Trophoblast cell (in vitro differentiated cells and primary cell): ENCODE measurements around the gene CACNA2D2.

Experiments
- DNase-seq, 2 donors: peaks; one replicate each; pipeline ENCODE4 v3.0.0-alpha.2; 2016
- H2AFZ ChIP-seq: 2 replicates; pipeline ENCODE4 v1.6.1; 2013; ENCODE audit warnings: low read length, moderate library complexity, mild to moderate bottlenecking; ENCODE audit not compliant: insufficient read depth, poor library complexity
- H2AK5ac ChIP-seq: 2 replicates; pipeline ENCODE4 v1.6.1; 2013; ENCODE audit warnings: mild to moderate bottlenecking, low read length
- H2BK120ac ChIP-seq: 2 replicates; pipeline ENCODE4 v1.6.1; 2013; ENCODE audit warnings: low read length, mild to moderate bottlenecking, moderate library complexity; ENCODE audit not compliant: insufficient read depth, poor library complexity
- H2BK12ac ChIP-seq: 2 replicates; pipeline ENCODE4 v1.6.1; 2013; ENCODE audit warnings: mild to moderate bottlenecking, low read length, moderate library complexity
- H2BK5ac ChIP-seq: 2 replicates; pipeline ENCODE4 v1.6.1; 2013; ENCODE audit warnings: low read length, low read depth, moderate library complexity, mild to moderate bottlenecking; ENCODE audit not compliant: poor library complexity
- H3K14ac ChIP-seq: 2 replicates; pipeline ENCODE4 v1.6.1; 2013; ENCODE audit warnings: mild to moderate bottlenecking, low read length
- H3K18ac ChIP-seq: 2 replicates; pipeline ENCODE4 v1.6.1; 2013; ENCODE audit warnings: mild to moderate bottlenecking, low read length
- H3K23ac ChIP-seq: 2 replicates; pipeline ENCODE4 v1.6.1; 2013; ENCODE audit warnings: low read length
- H3K27ac ChIP-seq: 2 replicates; pipeline ENCODE4 v1.5.1; 2013; ENCODE audit warnings: low read depth, mild to moderate bottlenecking, inconsistent platforms, low read length, moderate library complexity
- H3K27me3 ChIP-seq: 2 replicates; pipeline ENCODE4 v1.6.1; 2013; ENCODE audit warnings: inconsistent platforms, mild to moderate bottlenecking, low read length, moderate library complexity; ENCODE audit not compliant: insufficient read depth
- H3K36me3 ChIP-seq, 2 experiments: 1 replicate in 1 of 2; 2 replicates in 1 of 2; pipeline ENCODE4 v1.6.1; 2013; ENCODE audit warnings: low read length in 2 of 2, mild to moderate bottlenecking in 2 of 2, moderate library complexity in 1 of 2; ENCODE audit not compliant: insufficient read depth in 2 of 2, control insufficient read depth in 1 of 2
- H3K4ac ChIP-seq: 2 replicates; pipeline ENCODE4 v1.6.1; 2013; ENCODE audit warnings: low read depth, mild to moderate bottlenecking, low read length, moderate library complexity
- H3K4me1 ChIP-seq, 2 experiments: 1 replicate in 1 of 2; 2 replicates in 1 of 2; pipeline ENCODE4 v1.6.1; 2013; ENCODE audit warnings: low read length in 2 of 2, mild to moderate bottlenecking in 2 of 2, moderate library complexity in 1 of 2; ENCODE audit not compliant: insufficient read depth in 2 of 2, control insufficient read depth in 1 of 2
- H3K4me2 ChIP-seq: 2 replicates; pipeline ENCODE4 v1.6.1; 2013; ENCODE audit warnings: inconsistent platforms, mild to moderate bottlenecking, low read length, moderate library complexity
- H3K4me3 ChIP-seq: 2 replicates; pipeline ENCODE4 v1.5.1; 2013; ENCODE audit warnings: mild to moderate bottlenecking, low read depth, low read length, inconsistent platforms
- H3K79me1 ChIP-seq: one replicate; pipeline ENCODE4 v1.6.1; 2013; ENCODE audit warnings: low read length
- H3K79me2 ChIP-seq: 2 replicates; pipeline ENCODE4 v1.6.1; 2013; ENCODE audit warnings: low read length, mild to moderate bottlenecking; ENCODE audit not compliant: control insufficient read depth, insufficient read depth, poor library complexity
- H3K9ac ChIP-seq: 2 replicates; pipeline ENCODE4 v1.6.1; 2013; ENCODE audit warnings: mild to moderate bottlenecking, low read length
- H3K9me3 ChIP-seq: 2 replicates; pipeline ENCODE4 v1.6.1; 2013; ENCODE audit warnings: low read depth, mild to moderate bottlenecking, control low read depth, inconsistent platforms, low read length; ENCODE audit not compliant: insufficient read depth
- H4K12ac ChIP-seq: 2 replicates; pipeline ENCODE4 v1.6.1; 2013; ENCODE audit warnings: low read depth, mild to moderate bottlenecking, low read length, moderate library complexity
- H4K8ac ChIP-seq: 2 replicates; pipeline ENCODE4 v1.6.1; 2013; ENCODE audit warnings: low read depth, mild to moderate bottlenecking, low read length, moderate library complexity
- H4K91ac ChIP-seq: one replicate; pipeline ENCODE4 v1.6.1; 2013; ENCODE audit warnings: low read depth, mild to moderate bottlenecking, low read length, moderate library complexity
- WGBS: extraction: QIAGEN DNeasy Blood & Tissue Kit; methylation state at CpG from one replicate; pipeline ENCODE4 v1.1.7; 2013; ENCODE audit warnings: missing lambda C conversion rate; ENCODE audit not compliant: insufficient read length, insufficient coverage; ENCODE audit errors: extremely low coverage; 5-methylcytosine and 5-hydroxymethylcytosine counted together

The CACNA2D2 gene

DNA sequence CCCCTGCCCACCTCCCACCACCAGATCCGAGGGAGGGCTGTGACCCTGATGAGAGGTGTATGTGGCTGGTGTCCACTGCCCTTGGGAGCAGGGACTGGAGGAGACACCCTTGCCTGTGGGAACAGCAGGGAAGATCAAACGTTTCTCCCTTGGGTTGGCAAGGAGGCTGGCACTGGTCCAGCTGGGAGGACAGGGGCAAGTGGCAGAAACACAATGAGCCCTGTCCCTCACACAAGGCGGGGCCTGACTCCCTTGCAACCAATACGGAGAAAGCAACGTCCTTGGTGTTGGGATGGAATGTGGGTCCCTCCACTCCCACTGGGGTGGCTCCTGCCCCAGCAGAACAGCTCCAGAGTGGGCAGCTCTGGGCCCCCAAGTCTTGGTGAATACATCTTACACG, 186.1 kb downstream of the CACNA2D2 start:
- Histone ChIP-seq H3K9me3 (peaks cover 2% of the 10 kb centered on the region), H3K36me3 (peaks cover 29% of the 10 kb centered on the region in 2 experiments), H3K14ac (no peak overlapping the region), H3K27ac (peak overlapping the region; percentile 62), H3K9ac (no peak overlapping the region), H4K91ac (no peak overlapping the region), H2BK12ac (peak overlapping the region; percentile 0), H4K12ac (no peak overlapping the region), H3K27me3 (no peaks in the 10 kb centered on the region), H3K4me3 (no peak overlapping the region), H2BK120ac (no peak overlapping the region), H3K79me2 (peaks cover 14% of the 10 kb centered on the region), H3K79me1 (peaks cover 14% of the 10 kb centered on the region), H3K4ac (no peak overlapping the region), H3K23ac (no peak overlapping the region), H2AK5ac (no peak overlapping the region), H3K4me2 (peak overlapping the region; percentile 40), H2BK5ac (no peak overlapping the region), H2AFZ (no peak overlapping the region), H3K18ac (no peak overlapping the region), H3K4me1 (peaks cover 32% of the 10 kb centered on the region in 2 experiments), H4K8ac (no peak overlapping the region)
- no CpG with 5 or more reads among the region's 6 CpGs for WGBS
- DNase-seq = no peak

DNA sequence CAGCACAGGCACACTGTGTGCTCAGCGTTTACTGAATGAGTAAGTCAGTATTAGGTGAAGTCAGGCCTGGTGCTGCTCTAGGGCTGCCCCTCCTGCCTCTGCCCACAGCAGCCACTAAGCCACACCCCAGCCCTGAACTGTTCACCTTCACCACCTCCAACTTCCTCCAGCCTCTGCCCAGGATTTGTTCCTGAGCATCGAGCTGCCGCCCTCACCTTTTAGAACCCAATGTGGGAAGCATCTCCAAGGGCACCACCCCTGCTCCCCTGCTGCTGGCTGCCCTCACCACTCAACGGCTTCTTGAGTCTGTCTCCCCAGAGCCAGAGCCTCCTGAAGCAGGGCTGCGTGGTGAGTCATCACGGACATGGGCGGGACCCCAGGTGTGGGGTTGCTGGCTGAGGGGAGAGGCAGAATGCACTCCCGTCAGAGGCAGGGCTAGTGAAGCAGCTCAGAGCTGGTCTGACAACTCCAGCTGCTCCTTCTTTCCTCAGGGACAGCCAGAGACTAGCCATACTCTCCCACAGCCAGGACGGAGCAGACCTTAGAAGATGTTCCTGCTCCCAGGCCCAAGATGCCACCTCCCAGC, 186.7 kb downstream of the CACNA2D2 start:
- Histone ChIP-seq H3K9me3 (peaks cover 2% of the 10 kb centered on the region), H2BK12ac (no peak overlapping the region), H3K23ac (no peak overlapping the region), H3K9ac (no peak overlapping the region), H2AFZ (no peak overlapping the region), H3K4me3 (no peak overlapping the region), H2BK5ac (no peak overlapping the region), H3K27me3 (no peaks in the 10 kb centered on the region), H2BK120ac (no peak overlapping the region), H3K4me2 (peak overlapping the region; percentile 40), H4K8ac (no peak overlapping the region), H3K27ac (peak overlapping the region; percentile 62), H3K14ac (no peak overlapping the region), H2AK5ac (no peak overlapping the region), H4K12ac (no peak overlapping the region), H3K4ac (no peak overlapping the region), H3K18ac (peak overlapping the region; percentile 31), H3K36me3 (peaks cover 29% of the 10 kb centered on the region in 2 experiments), H3K79me1 (peaks cover 8% of the 10 kb centered on the region), H3K79me2 (peaks cover 10% of the 10 kb centered on the region), H4K91ac (no peak overlapping the region), H3K4me1 (peaks cover 27 to 28% of the 10 kb centered on the region in 2 experiments)
- WGBS = no CpG with 5 or more reads among the region's 9 CpGs
- DNase-seq = peak; percentile 53 to 63

- WGBS = no CpG with 5 or more reads among the region's 4 CpGs
- Histone ChIP-seq H3K9ac (no peak overlapping the region), H3K27ac (no peak overlapping the region), H2BK5ac (no peak overlapping the region), H3K4ac (no peak overlapping the region), H3K79me1 (no peaks in the 10 kb centered on the region), H3K36me3 (peaks cover 27% of the 10 kb centered on the region in 2 experiments), H3K23ac (no peak overlapping the region), H3K18ac (no peak overlapping the region), H2BK12ac (no peak overlapping the region), H4K8ac (no peak overlapping the region), H3K4me2 (no peak overlapping the region), H3K27me3 (no peaks in the 10 kb centered on the region), H4K91ac (no peak overlapping the region), H2AFZ (no peak overlapping the region), H3K9me3 (peaks cover 2% of the 10 kb centered on the region), H3K4me1 (peaks cover 20 to 21% of the 10 kb centered on the region in 2 experiments), H3K14ac (no peak overlapping the region), H3K4me3 (no peak overlapping the region), H3K79me2 (no peaks in the 10 kb centered on the region), H4K12ac (no peak overlapping the region), H2BK120ac (no peak overlapping the region), H2AK5ac (no peak overlapping the region)
- DNase-seq = no peak
Observed at GRCh38 chr3:50314816-50315215, 188.6 kb downstream of the CACNA2D2 start.

- H2BK5ac ChIP-seq = no peak overlapping the region
- H3K18ac ChIP-seq = no peak overlapping the region
- H2BK12ac ChIP-seq = no peak overlapping the region
- H4K8ac ChIP-seq = no peak overlapping the region
- no peak overlapping the region for H3K4me2 ChIP-seq
- H3K9ac ChIP-seq = no peak overlapping the region
- H3K4ac ChIP-seq = no peak overlapping the region
- no peak overlapping the region for H2AFZ ChIP-seq
- no peak overlapping the region for H2BK120ac ChIP-seq
- H4K91ac ChIP-seq = no peak overlapping the region
- no CpG with 5 or more reads among the region's 3 CpGs for WGBS
- H3K36me3 ChIP-seq = peaks cover 24% of the 10 kb centered on the region in 2 experiments
- DNase-seq = no peak
- no peaks in the 10 kb centered on the region for H3K79me1 ChIP-seq
- no peak overlapping the region for H3K4me3 ChIP-seq
- H3K79me2 ChIP-seq = no peaks in the 10 kb centered on the region
- no peak overlapping the region for H3K27ac ChIP-seq
- no peak overlapping the region for H4K12ac ChIP-seq
- no peak overlapping the region for H3K14ac ChIP-seq
- no peak overlapping the region for H2AK5ac ChIP-seq
- H3K27me3 ChIP-seq = no peaks in the 10 kb centered on the region
- peaks cover 18 to 19% of the 10 kb centered on the region in 2 experiments for H3K4me1 ChIP-seq
- no peak overlapping the region for H3K23ac ChIP-seq
- peaks cover 2% of the 10 kb centered on the region for H3K9me3 ChIP-seq
Observed at GRCh38 chr3:50314342-50314741, 189.1 kb downstream of the CACNA2D2 start.
